ENCODE measurements around the gene MCF2L.
A peak's percentile ranks its signal among the peaks of the same experiment; 100 is the strongest.

Gene MCF2L

DNA sequence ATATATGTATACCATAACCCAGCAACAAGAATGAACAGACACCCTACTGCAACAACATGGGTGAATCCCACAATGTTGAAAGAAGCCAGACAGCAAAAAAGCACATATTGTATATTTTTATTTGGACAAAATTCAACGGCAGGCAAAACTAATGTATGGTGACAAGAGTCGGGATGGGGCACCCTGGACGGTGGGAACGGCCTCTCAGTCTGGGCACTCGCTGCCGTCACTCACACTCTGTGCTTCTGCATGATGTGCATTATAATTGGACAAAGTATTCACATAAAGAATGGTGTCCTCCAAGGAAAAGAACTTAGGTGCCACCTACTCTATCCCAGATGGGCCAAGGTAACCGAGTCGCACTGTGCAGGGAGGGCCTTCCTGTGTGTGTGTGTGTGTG lies 71.0 kb downstream of the MCF2L start:
- DNase-seq, result no peak

DNA sequence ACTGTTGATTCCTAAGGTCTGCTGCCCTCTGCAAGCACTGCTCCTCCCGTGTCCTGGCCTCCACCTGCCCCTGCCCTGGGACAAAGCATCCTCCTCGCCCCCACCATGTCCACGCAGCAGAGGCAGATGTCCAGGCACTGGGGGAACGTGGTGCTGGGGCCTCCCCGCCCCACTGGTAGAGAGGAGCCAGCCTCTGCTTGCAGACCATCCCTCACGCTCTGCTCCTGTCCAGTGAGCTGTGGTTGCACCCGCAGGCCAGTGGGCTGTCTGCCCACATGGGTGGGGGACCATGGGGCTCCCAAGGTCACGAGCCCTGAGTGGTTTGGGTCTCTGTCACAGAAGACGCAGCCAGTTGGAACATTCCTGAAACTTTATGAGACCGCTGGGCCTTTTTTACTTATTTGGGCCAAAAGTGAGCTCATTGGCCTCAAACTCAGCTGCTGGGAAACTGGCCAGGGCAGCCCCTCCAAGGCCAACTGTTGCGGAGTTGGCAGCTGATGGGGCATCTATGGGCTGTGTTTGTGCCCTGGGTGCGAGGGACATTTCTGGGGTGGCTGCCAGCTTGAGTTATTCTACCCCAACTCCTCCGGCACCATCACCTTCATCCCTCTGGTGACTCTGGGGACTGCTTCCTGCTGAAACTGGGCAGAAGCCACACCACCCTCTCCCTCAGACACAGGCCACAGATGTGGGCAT lies 71.7 kb downstream of the MCF2L start:
- no peak for DNase-seq

DNA sequence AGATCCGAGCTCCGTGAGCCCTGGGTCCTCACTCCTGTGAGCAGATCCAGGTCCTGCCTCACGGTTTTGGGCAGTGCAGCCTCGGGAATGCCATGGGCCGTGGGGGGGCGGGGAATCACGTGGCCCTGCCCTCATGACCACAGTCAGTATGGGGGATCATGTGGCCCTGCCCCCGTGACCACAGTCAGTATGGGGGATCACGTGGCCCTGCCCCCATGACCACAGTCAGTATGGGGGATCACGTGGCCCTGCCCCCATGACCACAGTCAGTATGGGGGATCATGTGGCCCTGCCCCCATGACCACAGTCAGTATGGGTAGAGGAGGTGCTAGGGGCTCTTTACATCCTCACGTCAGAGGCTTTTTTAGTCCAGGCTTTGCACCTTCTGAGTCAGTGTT lies 72.3 kb downstream of the MCF2L start:
- no peak for DNase-seq

DNA sequence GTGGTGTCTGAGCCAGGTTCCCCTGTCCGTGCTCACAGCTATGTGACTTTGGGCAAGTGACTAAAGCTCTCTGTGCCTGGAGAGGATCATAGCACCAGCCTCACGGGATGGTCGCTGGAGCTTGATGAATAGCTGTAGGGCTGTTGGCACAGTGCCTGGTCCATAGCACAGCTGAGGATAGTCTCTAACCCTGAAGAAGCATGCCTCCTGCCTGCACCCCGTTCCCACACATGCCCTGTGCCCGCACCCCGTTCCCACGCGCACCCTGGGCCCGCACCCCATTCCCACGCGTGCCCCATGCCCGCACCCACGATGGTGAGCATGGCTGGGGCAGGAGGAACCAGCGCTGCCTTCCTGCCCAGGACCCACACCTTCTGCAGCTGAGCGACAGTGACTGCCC lies 72.9 kb downstream of the MCF2L start:
- no peak for DNase-seq

DNA sequence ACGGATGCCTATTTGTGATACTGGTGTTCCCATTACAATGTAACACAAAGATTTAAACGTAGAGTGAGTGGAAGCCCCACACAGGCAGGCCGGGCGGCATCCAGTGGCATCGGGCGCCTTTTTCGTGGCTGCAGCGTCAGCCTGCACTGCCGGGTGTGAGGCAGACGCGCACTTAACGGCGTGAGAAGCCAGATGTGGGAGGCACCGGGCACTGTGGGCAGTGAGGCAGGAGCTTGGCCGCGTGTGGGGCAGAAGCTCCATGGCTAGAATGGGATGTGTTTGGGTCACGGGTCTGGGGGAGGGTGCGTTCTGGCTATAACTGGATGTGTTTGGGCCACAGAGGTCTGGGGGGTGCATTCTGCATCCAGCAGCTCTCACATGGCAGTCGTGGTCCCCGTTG lies 73.4 kb downstream of the MCF2L start:
- no peak for DNase-seq

DNA sequence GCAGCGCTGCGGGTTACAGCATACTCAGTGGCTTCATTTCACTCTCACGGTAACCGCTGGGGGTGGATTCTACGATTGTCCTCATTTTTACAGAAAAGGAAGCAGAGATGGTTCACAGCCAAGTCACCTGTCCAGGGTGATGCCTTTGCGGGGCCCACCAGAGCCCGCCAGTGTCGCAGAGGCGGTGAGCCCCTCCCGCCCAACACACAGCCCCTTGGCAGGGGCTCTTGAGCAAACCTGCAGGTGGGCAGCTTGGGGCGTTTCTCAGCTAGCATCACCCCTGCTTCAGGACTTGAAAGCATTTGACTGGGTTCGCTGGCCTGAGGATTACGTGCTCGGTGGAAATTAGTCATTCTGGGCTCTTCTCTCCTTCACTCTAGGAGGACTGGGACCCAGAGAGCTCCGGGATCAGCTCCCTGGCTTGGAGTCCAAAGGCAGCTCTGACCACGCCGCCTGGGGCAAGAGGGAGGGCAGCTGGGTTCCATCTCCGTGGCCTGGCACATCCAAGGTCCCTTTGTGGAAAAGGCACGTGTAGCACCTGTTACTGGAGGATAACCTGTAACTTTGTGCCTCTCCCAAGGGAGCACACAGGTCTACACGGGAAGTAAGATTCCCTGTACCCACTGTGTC lies 74.1 kb downstream of the MCF2L start:
- no peak for DNase-seq

DNA sequence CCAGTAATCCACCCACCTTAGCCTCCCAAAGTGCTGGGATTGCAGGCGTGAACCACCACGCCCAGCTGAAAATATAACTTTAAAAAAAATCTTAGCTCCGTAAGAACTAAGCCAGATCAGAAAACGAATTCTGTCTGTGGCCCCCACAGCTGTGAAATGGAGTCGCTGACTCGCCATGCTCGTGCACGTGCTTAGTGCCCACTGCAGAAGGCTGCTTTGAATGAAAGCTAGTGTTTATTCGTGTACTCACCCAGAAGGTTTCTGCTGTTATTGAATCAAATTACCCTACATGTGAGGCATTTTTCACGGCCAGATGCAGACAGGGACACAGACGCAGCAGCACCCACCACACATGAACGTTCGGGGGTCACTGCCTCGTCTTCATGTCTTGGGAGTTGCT lies 74.9 kb downstream of the MCF2L start:
- no peak for DNase-seq

DNA sequence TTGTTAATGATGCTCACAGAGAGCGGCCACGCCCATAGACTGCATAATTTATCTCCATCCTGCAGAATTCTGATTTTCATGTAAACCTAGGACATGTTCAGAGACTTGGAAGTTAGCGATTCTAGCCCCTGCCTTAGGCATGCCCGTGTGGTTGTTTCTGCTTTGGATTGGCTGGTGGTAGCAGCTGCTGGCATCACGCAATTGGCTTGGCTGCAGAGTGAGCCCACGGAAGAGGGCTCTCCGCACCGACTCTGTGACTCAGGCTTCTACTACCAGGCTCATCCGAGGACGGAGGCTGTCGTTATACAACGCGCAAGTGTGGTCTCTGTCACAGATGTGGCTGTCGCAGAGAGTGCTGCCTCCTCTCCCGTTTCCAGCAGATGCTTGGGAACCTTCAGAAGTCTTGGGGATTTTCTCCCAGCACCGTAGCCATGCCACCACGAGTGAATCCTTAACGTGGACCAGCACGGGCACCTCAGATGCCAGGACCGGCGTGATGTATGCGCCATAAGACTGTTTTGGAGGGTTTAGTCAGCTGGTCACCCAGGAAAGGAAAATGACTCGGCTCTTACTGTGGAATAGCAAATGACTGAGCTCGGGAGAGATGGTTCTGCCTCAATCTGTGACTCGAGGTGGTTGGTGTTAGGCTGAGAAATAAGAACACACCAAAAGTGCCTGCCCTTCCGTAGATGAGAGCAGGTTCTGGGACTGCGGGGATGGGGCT lies 75.5 kb downstream of the MCF2L start:
- no peak for DNase-seq

DNA sequence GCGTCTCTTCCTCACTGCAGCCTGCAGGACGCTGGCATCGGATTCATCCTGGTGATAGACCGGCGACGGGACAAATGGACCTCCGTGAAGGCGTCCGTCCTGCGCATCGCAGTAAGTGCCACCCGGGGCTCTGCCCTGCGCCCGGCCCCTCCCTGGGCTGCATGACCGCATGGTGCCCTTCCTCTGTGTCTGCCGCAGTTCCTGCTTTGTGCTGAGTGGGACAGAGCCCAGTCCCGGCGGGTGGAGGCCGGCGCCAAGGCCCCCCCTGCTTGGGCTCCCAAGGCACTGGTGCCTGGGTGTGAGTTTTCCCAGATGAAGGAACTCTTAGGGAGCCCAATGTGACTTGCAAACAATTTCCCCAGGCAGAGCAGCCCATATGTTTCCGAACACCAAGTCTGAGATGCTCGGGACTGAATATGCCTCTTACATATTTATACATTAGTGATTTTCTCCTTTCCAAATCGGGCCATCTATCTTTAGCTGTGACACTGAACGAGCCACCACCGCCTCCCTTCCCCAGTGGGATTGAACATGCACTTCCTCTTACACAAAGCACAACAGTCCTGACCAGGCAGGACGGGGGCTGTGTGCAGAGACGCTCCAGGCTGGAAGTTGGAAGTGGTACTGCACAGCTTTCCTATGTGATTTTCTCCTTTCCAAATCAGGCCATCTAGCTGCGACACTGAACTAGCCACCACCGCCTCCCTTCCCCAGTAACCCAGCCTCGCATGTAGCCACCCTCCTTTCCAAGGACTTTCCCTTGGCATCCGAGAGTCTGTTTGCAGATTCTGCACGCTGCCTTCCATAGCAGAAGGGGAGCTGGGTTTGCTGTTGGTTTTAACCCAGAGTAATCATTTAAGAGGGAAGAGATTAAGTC lies 76.5 kb downstream of the MCF2L start:
- no peak for DNase-seq

DNA sequence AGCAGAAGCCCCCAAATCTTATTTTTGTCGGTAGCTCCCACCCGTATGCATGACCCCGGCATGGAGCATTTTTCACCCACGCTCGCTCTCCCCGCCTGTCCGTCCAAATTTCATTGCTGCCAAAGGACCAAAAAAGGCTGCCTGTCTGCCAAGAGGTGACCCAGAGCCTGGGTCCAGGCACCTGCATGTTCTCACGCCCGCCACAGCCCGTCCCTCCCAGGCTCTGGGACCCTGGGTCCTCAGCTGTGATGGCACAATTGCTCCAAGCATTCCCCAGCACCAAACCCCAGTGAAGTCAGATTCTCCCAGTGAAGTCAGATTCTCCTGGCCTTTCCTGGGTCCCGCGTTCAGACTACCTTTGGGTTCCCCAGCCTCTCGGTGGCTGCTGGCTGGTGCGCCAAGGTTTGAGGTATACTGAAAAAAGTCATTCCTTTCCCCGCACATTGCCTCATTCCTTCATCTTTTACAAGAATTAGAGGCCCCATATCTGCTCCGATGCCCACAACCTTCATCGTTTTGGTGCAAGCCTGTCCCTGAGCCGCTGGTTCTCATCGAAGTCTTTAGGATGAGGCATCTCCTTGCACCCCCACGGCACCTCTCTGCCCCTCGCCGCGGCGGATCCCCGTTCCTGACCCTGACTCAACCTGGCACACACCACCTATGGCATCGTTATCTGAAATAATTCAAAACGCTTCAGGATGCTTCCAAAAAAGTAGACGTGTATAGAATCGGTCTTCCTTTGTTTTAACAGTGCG lies 77.3 kb downstream of the MCF2L start:
- no peak for DNase-seq

DNA sequence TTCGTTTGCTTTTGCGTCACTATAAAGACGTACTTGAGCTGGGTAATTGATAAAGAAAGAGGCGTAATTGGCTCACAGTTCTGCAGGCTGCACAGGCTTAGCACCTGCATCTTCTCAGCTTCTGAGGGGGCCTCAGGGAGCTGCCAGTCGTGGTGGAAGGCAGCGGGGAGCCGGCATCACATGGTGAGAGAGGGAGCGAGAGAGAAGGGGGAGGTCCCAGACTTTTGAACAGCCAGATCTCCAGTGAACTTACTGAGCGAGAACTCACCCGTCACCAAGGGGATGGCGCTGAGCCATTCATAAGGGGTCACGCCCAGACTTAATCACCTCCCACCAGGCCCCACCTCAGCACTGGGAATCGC lies 77.8 kb downstream of the MCF2L start:
- DNase-seq, result no peak

DNA sequence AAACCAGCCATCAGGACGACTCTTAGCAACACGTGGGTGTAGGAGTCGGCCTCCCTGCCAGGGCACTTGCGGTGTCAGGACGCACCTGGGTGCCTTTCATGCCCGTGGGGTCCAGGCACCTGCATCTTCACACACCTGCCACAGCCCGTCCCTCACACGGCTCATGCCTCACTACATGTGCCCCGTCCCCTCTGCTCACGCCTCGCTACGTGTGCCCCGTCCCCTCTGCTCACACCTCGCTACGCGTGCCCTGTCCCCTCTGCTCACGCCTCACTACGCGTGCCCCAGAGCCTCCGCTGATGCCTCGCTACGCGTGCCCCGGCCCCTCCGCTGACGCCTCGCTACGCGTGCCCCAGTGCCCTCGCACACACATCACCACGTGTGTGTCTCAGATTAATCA lies 78.6 kb downstream of the MCF2L start:
- DNase-seq, result no peak

DNA sequence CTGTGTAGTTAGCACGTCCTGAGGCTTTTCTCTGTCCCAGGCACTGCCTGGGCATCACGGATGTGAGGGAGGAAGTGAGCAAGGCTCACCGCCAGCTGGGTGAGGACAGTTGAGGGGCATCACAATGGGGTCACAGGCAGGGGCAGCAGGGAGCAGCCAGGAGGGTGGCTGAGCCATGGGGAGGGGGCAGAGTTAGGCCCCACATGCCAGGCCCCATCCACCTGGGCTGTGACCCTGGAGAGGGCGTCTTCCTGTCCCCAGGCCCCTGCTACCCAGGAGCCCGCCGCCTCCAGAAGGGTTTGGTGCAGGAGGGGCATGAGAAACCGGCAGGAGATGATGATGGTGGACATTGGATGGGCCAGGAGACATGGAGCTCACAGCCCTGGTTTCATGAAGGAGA lies 79.8 kb downstream of the MCF2L start:
- DNase-seq, result no peak

DNA sequence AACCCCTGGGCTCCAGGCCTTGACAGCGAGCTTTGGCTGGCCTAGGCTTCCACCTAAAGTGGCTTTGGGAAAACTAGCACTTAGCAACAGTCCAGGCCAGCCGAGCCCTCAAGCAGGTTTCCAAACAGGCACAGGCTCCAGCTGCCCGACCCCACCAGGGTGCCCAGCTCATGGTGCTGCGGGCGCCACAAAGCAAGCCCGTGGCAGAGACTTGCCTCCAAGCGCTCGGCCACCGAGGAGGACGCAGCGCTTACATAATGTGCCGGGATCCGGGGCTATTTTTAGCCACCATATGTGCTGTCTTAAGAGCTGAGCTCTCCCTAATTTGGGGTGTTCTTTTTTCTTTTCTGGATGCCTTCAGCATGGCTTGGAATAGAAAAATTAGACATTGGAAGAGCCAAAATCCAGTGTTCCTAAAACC lies 80.5 kb downstream of the MCF2L start:
- no peak for DNase-seq

DNA sequence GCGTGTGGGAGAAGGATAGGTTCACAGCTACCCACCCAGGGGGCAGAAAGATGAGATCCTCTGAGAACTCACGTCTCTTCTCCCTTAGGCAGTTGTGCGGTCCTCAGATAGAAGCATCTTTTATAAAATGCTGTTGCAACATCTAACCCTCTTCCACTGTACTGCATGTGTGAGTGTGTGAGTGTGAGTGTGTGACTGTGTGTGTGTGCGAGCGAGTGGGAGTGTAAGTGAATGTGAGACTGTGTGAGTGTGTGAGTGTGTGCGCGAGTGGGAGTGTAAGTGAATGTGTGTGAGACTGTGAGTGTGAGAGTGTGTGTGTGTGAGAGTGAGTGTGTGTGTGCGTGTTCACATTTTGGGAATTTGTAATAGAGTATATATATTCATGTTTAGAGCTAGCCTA lies 81.0 kb downstream of the MCF2L start:
- DNase-seq, result no peak

DNA sequence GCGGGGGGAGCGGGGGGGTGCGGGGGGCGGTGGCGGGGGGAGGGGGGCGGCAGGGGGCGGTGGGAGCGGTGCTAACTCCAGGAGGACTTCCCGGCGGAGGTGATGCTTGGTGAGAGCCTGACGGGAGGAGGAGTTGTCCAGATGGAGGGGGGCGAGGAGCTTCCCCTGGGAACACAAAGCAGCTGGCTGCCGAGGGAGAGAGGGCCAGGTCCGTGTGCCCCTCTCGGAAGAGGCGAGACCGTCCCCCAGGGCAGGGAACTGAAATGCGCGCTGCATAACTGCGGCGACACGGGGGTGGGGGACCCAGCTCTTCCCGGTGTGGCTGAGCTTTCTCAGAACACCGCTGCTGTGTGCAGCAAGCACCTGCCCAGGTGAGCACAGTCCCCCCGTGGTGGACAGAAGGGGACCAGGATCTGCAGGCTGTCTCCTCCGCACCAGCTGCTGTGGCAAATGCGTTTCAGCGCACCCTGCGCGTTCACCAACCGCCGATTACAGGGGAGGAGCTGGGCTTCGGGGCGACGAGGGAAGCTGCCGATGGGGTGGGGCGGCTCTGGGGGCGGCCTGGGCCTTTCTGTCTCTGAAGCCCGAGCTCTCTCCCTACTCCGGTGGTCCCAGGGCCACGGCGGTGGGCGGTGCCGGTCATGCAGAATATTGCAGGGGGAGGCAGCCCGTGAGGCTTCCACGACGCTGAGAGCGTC lies 81.9 kb downstream of the MCF2L start:
- peak; percentile 26 for DNase-seq

DNA sequence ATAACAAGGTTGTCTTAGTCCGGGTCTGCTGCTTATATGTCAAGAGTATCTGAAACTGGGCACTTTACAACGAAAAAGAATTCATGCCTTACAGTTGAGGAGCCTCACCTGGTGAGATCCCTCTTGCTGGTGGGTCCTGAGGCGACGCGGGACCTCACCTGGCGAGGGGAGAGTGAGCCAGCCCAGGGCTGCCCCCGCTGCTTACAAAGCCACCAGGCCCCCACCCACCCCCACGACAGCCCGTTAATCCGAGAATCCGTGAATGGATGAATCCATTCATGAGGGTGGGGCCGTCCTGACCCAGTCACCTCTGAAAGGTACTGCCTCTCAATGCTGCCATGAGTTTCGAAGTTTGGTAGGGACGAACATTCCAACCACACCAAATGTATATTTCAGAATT lies 82.6 kb downstream of the MCF2L start:
- no peak for DNase-seq

DNA sequence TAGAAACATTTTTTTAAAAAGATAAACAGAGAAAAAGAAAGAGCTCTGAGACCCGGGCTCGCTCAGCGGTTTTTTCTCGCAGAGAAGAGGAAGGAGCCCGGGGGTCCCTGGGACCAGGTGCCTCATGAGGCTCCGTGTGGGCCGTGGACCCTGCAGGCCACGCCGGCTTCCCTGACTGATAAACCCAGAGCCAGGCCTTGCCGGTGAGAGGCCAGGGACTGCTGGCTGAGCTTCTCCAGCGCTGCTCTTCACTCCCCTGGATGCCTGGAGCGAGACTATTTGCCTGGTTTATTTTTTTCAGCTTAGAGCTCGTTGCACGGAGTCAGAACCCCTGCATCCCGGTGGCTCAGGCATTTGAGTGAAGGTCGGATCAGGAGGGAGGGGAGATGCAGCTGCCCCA lies 83.2 kb downstream of the MCF2L start:
- DNase-seq, result no peak

DNA sequence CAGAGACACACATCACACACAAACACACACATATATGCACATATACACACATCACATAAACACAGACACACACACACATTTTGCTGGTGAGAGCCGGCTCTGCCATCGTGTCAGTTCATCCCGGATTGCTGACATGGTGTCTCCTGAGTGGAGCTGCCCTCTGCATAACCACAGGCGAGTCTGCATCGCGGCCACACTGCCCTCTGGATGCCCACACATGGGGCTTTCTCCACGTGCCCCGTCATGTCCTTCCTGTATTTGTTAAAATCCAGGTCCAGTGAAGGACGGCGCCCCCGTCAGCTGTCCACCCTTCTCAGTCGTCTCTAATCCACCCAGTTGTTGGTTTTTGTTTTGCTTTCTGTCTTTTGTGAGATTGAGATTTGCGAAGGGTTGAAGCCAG lies 84.0 kb downstream of the MCF2L start:
- no peak for DNase-seq

DNA sequence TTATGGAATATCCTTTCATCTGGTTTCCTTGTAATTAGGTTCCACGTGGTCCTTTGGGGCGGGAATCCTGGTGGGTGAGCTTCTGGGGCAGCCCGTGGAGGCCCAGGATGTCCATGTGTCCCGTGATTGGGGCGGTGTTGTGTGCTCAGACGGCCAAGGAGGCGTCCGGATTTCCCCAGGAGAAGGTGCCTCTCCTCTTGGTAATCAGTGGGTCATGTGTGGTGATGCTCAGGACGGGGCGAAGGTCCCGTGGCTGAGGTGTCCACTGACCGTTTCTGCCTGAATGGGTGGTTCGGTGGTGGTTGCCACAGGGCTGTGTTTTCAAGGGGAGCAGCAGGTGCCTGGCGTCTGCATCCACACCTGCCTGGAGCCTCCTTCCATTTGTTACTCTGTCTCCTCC lies 84.4 kb downstream of the MCF2L start:
- DNase-seq, result no peak

DNA sequence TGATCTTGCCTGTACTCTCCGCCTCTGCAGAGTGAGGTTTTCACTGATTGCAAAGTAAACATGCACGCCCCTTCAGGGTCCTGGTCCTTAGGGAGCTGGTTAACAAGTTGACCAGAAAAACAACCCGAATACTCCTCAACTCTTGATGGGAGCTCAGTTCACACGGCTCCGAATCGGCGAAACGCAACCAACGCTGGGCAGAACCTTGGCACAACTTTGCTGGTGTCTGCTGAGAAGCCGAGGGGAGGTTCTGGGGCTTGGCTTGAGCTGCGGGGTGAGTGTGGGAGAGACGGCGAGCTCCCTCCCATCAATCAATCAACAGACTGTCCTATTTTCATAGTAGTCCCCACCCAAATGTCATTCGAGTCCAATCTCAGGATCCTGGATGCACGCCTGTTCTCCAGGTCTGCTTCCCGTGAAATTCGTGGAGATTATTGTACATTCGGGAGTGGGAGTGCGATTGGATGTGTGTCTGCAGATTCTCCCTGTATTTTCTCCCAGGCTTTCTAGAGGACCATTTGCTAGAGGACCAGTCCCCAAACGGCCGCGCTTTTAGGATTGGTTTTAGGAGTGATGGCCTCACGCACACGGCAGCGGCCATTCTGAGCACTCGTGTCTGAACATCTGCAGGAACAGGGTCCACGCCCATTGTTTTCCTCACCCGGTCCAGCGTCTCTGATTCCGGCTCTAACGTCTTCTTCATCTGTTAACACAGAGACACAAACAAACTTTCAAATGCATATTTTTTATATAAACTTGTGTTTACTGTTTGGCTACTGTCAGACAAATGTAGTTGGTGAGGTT lies 85.0 kb downstream of the MCF2L start:
- no peak for DNase-seq
